GM19043 (cell line): Measurements from ENCODE around the gene PDZRN4.

ENCODE experiments used
- ATAC-seq: cut with Tn5 transposase; IDR thresholded peaks from one replicate; pipeline ENCODE4 v1.9.1; 2021; ENCODE audit warnings: low read depth; ENCODE audit not compliant: unreplicated experiment

PDZRN4 gene

GRCh38 chr12:41344776-41345470 is 156.8 kb downstream of the PDZRN4 start:
- ATAC-seq: no peak

GRCh38 chr12:41348198-41348597 is 160.1 kb downstream of the PDZRN4 start:
- no peak for ATAC-seq

DNA sequence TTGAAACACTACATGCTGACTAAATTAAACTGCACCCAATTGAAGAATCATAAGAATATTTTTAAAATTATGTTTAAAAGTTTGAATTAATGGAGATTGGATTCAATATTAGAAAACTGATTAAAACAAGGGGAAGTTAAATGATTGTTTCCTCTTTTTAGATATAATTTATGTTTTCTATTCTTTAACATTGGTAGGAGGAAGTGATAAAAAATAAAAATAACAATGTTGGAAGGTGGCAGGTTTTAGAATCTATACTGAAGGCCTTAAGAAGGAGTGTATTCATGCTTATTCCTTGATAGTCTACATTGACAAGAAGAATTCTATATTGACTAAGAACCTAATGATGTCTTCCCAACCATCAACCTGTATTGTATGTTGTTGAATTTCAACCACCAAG is 168.1 kb downstream of the PDZRN4 start:
- no peak for ATAC-seq

DNA sequence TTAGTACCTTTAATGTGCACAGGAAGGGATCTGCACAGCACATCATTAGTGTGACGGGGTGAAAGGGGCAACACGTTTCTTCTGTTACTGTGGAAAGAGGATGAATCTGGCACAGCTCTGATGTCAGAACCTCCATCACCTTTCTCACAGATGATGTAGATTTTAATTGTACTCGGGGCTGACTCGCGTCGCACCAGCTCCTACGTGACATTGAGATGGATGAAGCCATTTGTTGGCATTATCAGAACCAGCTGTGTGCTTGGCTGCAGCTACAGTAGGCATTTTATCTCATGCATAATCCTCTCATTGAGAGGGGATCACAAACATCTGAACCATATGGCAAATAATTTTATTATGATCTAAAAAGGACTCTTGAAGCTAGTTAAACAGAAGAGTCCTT is 173.6 kb downstream of the PDZRN4 start:
- ATAC-seq: no peak

DNA sequence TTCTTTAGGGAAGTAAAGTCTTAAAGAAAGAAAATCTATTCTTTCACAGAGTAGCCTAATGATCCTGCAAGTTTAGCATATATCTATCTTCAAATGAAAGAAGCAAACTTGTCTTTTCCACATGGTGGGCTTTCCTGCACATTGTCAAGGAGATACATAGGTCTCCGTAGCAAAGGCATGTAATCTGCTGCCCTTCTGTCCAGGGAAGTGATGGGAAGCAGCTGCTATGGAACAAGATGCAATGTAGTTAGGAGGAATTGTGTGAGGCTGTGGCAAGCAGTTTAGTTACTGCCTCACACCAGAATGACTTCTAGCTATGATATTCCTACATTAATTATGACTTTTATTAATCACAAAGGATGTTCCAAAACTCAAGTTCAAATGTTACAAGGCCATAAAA is 174.4 kb downstream of the PDZRN4 start:
- ATAC-seq: no peak

DNA sequence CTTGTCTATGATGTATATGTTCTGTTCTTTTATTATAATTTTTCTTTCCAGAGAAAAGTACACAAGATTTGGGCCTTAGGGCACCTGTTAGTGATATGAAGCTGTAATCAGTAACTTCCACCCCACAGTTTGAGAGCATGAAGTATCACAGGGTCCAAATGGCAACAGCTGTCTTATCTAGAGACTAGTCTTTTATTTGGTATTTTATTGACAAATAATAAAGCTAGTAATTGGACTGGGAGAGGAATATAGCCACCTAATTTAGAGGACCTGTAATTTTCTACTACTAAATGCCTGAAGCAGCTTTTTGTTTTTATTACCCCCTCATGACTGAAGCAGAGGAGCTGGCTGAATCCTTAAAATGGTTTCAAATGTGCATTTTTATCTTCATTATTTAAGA is 174.8 kb downstream of the PDZRN4 start:
- ATAC-seq: no peak

DNA sequence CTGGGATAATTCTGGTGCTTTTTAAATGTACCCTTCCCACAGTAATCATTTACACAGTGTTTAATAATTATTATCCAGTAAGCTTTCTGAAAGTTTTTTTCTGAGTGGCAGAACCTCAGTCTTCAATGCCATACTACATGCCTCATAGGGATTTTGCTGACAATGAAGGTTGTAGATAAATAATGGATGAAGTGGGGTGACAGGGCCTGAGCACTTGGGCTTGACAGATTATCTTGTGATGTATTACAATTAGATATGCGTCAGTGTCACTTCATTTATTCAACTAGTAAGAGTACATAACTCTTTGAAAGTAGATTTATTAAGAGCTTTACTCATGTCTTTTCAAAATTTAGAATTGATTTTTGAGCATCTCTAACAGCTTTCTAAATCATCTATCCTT is 176.1 kb downstream of the PDZRN4 start:
- no peak for ATAC-seq

GRCh38 chr12:41365653-41366171 is 177.6 kb downstream of the PDZRN4 start:
- no peak for ATAC-seq

DNA sequence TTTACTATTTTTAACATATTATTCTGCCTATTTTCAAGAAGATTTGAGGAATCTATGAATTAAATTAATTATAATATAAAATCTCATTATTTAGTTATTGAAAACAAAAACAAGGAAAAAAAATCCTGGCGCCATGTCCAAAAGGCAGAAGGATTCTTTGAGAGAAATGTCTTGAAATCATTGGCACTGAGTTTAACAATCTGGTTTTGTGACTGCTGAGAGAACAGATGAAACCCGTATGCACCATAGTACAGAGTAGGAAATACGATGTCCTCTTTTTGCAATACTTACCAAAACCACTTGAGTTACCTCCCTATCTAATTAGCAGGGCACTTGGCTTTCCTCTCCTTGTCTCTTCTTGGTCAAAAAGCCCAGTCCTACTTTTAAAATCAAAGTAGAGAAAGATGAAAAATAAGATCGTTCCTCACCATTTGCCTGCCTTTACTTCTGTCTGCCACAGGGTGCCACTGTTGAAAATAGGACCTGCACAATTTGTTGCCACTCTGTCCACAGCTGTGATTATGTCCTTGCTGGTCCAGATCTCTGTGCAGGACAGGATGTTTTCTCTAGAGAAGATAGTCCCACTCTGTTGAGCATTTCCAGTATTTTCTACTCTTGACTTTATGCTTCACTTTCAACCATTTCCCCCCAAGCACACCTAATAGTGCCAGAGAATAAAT is 179.7 kb downstream of the PDZRN4 start:
- no peak for ATAC-seq

DNA sequence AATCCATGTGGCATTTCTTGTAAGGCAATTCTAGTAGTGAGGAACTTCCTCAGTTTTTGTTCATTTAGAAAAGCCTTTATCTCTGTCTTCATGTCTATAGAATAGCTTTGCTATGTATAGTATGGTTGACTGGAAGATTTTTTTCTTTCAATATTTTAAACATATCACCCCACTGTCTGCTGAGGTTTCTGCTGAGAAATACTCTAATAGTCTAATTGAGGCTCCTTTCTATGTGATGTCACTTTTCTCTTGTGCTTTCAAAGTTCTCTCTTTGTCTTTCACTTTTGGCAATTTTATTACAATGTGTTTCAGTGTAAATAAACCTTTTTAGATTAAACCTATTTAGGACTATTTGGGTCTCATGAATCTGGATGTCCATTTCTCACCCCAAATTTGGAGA is 192.8 kb downstream of the PDZRN4 start:
- ATAC-seq: no peak

- no peak for ATAC-seq
These were observed 214.7 kb downstream of the PDZRN4 start for GRCh38 chr12:41402801-41403200.

GRCh38 chr12:41407232-41407799 is 219.2 kb downstream of the PDZRN4 start:
- no peak for ATAC-seq

GRCh38 chr12:41409628-41410027 is 221.5 kb downstream of the PDZRN4 start:
- no peak for ATAC-seq

- no peak for ATAC-seq
These were observed 230.5 kb downstream of the PDZRN4 start for GRCh38 chr12:41418586-41418985.

GRCh38 chr12:41419131-41419893 is 231.2 kb downstream of the PDZRN4 start:
- no peak for ATAC-seq

GRCh38 chr12:41424651-41425050 is 236.5 kb downstream of the PDZRN4 start:
- ATAC-seq: no peak

- ATAC-seq: no peak
These were observed 245.3 kb downstream of the PDZRN4 start for GRCh38 chr12:41433460-41433859.

GRCh38 chr12:41436076-41436475 is 248.0 kb downstream of the PDZRN4 start:
- no peak for ATAC-seq

DNA sequence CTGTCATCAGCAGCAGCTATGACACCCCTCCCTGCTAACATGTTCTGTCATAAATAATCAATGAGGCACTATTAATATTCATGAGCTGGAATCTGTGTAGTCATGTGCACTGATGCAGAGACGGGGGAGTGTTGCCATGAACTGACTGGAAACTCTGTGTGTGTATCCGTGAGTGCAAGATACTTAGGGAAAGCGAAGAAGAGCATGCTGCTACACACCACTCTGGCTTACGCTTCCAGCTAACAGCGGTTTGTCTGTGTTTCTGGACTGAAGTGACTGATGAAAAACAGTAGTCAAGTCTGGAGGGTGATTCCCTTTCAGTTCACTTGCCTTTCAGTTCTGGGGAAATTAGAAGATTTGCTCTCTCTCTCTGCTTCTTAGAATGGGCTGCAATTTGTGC is 249.4 kb downstream of the PDZRN4 start:
- no peak for ATAC-seq

DNA sequence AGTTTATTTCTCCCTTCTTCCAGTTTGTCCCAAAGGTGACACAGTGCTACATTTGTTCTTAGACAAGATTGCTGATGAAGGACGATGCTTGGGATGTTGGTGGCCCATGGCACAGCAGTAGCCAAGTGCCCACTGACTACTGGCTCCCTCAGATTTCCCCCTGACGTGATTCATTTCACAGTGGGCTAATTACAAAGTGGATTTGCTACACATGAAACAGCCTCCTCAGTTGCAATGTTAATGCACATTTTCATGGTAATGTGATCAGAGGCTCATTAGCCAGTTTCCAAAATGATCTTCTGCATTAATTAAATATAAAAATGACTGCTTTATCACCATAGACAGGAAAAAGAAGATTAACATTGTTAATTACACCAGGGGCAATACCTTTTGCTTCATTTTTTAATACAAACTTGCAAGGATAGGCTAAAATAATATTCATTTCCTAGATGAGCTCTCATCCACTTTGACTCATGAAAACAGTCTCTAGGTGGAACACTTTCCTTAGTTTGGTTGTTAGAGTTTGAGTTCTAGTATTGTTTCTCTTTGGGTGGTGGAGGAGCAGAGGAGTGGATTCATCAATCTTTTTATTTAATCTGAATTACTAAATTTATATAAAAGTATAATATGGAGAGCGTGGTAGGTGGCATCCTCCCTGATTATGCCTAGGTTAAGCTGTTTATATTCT is 250.9 kb downstream of the PDZRN4 start:
- ATAC-seq: no peak

DNA sequence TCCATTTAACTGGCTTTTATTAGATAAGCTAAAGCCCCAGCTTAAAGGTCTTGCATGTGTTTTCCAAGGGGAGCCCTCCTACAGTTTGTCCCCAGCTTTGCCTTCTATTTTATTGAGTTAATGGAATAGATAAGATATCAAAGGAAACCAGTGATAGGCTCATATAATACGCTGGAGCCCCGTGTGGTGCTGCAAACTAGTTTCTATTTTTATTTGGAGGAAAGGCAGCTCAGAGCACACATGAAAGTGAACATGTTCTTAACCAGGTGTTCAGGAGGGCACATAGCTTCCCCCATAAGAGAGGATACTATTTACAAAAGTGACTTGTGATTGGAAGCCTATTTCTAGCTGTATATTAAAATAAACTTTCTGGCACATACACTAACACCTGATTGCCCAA is 251.7 kb downstream of the PDZRN4 start:
- no peak for ATAC-seq
